KMS-11 (cell line): ENCODE results near the gene MAPK8IP3.

ENCODE experiments used
- H2AFZ ChIP-seq: fragments of 200-600 bp; sonication (generic); 2 replicates; pipeline ENCODE4 v1.6.1; 2016; ENCODE audit warnings: antibody characterized with exemption, mixed run types, low read depth
- H3K27ac ChIP-seq: fragments of 200-600 bp; sonication (generic); 2 replicates; pipeline ENCODE4 v1.6.1; 2016; ENCODE audit warnings: mild to moderate bottlenecking, mixed run types
- H3K27me3 ChIP-seq: fragments of 200-600 bp; sonication (generic); 2 replicates; pipeline ENCODE4 v1.6.1; 2017; ENCODE audit warnings: mild to moderate bottlenecking, low read depth, mixed run types, moderate library complexity; ENCODE audit not compliant: insufficient read depth
- H3K36me3 ChIP-seq: fragments of 200-600 bp; sonication (generic); 2 replicates; pipeline ENCODE4 v1.6.1; 2017; ENCODE audit warnings: mild to moderate bottlenecking, mixed run types; ENCODE audit not compliant: insufficient read depth
- H3K4me1 ChIP-seq: fragments of 200-600 bp; sonication (generic); 2 replicates; pipeline ENCODE4 v1.6.1; 2016; ENCODE audit warnings: mild to moderate bottlenecking, low read depth, mixed run types; ENCODE audit not compliant: poor library complexity, severe bottlenecking
- H3K4me2 ChIP-seq: fragments of 200-600 bp; sonication (generic); 2 replicates; pipeline ENCODE4 v1.7.0; 2016; ENCODE audit warnings: mild to moderate bottlenecking, mixed run types
- H3K4me3 ChIP-seq: fragments of 200-600 bp; sonication (generic); IDR thresholded peaks from 2 replicates; pipeline ENCODE4 v1.6.1; 2017; ENCODE audit warnings: low read depth, low read length, mixed read lengths; ENCODE audit not compliant: insufficient read depth
- H3K79me2 ChIP-seq: fragments of 200-600 bp; sonication (generic); 2 replicates; pipeline ENCODE4 v1.6.1; 2016; ENCODE audit warnings: low read depth, mixed run types; ENCODE audit not compliant: insufficient read depth
- H3K9ac ChIP-seq: fragments of 200-600 bp; sonication (generic); 2 replicates; pipeline ENCODE4 v1.6.1; 2016; ENCODE audit warnings: mild to moderate bottlenecking, mixed run types
- H4K20me1 ChIP-seq: fragments of 200-600 bp; sonication (generic); 2 replicates; pipeline ENCODE4 v1.6.1; 2016; ENCODE audit warnings: mild to moderate bottlenecking, mixed run types; ENCODE audit not compliant: insufficient read depth
- TF ChIP-seq, protein P1 (sequence below): fragments of 200-600 bp; sonication (generic); conservative IDR thresholded peaks from 2 replicates; pipeline ENCODE4 v1.6.1; 2017; ENCODE audit warnings: low read depth, mild to moderate bottlenecking, antibody characterized with exemption, low read length, moderate library complexity, mixed read lengths

The MAPK8IP3 gene

DNA sequence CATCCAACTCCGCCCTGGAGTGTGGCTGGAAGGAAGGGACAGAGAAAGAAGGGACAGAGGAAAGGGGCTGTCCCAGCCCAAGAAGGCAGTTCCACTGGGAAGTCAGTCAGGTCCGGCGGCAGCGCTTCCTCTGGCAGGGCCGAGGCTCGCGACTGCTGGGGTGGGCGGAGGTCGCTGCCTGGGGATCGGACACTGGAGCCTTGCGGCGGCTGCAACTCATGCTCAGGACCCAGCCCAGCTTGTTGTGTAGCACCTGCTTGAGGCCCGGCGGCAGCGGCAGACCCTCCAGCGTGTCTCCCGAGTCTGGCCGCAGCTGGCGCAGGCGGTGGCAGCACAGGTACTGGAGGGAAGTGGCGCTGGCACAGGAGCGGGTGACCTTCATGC, 71.0 kb downstream of the MAPK8IP3 start:
- Histone ChIP-seq H3K4me1 (peaks cover 21% of the 10 kb centered on the region), H3K27me3 (no peaks in the 10 kb centered on the region), H3K27ac (no peak overlapping the region), H3K9ac (no peak overlapping the region), H3K36me3 (no peaks in the 10 kb centered on the region), H3K4me2 (no peak overlapping the region), H2AFZ (no peak overlapping the region), H4K20me1 (no peaks in the 10 kb centered on the region), H3K79me2 (peaks cover 35% of the 10 kb centered on the region), H3K4me3 (no peak overlapping the region)
- TF ChIP-seq, protein P1, sequence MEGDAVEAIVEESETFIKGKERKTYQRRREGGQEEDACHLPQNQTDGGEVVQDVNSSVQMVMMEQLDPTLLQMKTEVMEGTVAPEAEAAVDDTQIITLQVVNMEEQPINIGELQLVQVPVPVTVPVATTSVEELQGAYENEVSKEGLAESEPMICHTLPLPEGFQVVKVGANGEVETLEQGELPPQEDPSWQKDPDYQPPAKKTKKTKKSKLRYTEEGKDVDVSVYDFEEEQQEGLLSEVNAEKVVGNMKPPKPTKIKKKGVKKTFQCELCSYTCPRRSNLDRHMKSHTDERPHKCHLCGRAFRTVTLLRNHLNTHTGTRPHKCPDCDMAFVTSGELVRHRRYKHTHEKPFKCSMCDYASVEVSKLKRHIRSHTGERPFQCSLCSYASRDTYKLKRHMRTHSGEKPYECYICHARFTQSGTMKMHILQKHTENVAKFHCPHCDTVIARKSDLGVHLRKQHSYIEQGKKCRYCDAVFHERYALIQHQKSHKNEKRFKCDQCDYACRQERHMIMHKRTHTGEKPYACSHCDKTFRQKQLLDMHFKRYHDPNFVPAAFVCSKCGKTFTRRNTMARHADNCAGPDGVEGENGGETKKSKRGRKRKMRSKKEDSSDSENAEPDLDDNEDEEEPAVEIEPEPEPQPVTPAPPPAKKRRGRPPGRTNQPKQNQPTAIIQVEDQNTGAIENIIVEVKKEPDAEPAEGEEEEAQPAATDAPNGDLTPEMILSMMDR = no peak

DNA sequence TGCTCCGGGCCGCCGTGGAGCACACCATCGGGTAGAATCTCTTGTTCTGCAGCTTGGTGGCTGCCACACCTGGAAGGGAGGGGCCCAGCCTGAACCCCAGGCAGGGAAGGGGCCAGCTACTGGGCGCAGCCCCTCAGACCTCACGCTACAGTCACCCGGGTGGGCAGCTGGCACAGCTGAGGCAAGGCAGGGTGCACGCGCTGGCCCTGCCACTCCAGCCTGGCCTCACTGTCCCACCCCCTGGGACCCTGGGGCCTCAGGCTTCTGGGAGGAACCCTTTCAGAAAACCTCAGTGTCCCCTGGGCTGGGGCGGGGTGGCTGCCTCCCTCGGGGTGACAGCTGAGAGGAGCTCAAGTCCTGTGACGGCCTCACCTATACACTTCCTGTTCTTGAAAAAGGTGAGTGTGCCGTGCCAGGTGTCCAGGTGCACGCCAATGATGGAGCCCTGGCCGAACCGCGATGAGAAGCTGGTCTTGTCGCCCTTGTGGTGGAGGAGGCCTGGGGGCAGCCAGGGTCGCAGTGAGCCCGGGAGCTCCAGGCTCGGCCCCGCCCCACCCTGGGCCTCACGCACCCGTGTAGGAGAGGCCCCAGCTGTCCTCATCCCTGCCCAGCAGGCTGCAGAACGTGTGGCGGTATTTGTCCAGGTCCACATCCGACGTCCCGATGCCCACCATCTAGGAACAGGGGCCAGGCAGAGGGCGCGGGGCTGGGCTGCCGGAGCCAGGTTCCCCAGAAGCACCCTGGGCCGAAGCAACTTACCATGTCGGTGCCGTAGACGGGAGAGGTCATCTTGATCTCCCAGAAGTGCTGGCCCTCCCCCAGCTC, 71.6 kb downstream of the MAPK8IP3 start:
- Histone ChIP-seq H3K27me3 (no peaks in the 10 kb centered on the region), H3K4me3 (no peak overlapping the region), H3K4me2 (no peak overlapping the region), H3K27ac (no peak overlapping the region), H3K36me3 (no peaks in the 10 kb centered on the region), H3K79me2 (peaks cover 29% of the 10 kb centered on the region), H4K20me1 (no peaks in the 10 kb centered on the region), H3K9ac (no peak overlapping the region), H2AFZ (no peak overlapping the region), H3K4me1 (peaks cover 21% of the 10 kb centered on the region)
- TF ChIP-seq, protein P1 = no peak

DNA sequence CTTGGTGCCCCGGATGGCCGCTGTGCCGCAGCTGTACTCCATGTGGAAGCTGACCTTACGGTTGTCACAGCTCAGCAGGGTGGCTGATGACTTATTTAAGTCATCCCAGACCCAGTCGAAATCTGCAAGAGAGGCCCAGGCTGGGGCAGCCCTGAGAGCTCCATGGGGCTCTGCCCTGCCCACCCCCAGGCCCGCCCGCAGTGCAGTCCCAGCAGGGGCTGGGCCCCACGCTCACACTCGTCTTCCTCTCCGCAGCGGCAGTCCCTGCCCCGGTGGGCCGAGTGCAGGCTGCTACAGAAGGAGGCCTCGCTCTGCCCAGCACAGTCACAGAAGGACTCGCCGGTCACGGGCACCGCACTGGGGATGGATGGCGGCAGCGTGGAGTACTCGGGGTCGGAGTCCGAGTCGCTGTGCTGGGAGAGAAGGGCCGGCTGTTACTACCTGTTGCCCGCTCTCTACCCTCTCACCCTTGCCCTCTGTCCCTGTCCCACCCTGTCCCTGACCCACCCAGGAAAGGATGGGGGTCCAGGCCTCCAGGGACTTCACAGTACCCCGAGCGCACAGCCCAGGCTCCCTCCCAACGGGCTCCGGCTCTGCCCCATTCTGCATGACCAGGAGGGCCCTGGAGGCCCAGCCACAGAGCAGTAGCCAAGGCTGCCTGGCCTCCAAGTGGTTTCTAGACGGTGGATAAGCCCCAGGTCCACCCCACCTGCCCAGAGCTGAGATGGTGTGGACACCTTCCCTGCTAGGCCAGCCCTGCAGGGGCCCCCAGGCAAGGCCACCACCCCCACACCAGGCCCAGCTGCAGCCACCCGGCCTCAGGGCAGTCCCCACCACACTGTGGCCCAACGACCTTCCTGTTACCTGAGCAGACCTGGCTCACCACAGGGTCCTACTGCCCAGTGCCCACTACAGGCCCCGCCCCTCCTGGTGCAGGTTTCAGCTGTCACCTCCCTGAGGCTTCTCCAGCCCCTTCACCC, 72.5 kb downstream of the MAPK8IP3 start:
- Histone ChIP-seq H4K20me1 (no peaks in the 10 kb centered on the region), H3K4me2 (no peak overlapping the region), H3K4me1 (peaks cover 21% of the 10 kb centered on the region), H3K4me3 (no peak overlapping the region), H3K36me3 (no peaks in the 10 kb centered on the region), H3K79me2 (peaks cover 33% of the 10 kb centered on the region), H3K27me3 (no peaks in the 10 kb centered on the region), H2AFZ (no peak overlapping the region), H3K27ac (no peak overlapping the region), H3K9ac (no peak overlapping the region)
- TF ChIP-seq, protein P1 = no peak

DNA sequence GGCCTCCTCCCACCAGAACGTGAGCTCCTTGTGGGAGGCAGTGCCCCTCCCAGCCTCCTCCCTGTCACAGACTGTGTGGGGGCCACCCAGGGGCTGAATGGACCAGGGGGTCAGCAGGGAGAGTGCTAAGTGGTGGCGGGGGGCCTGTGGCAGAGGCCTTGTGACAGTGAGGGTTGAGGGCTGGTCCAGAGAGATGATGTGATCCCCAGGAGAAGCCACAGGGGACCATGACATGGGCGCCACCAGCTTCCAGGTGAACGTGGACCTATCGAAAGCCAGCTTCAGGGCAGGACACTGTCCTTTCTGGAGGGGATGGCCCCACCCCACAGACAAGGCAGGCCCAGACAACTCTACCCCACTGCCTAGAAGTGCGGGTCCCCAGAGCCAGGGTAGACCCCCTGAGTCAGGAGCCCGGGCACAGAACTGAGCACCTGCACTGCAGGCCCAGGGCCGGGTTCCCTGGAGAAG, 73.3 kb downstream of the MAPK8IP3 start:
- TF ChIP-seq, protein P1 = no peak
- no peak overlapping the region for H3K4me2 ChIP-seq
- H3K36me3 ChIP-seq = no peaks in the 10 kb centered on the region
- H3K4me3 ChIP-seq = no peak overlapping the region
- H3K9ac ChIP-seq = no peak overlapping the region
- no peaks in the 10 kb centered on the region for H4K20me1 ChIP-seq
- H3K27me3 ChIP-seq = no peaks in the 10 kb centered on the region
- H3K4me1 ChIP-seq = peaks cover 22% of the 10 kb centered on the region
- H3K27ac ChIP-seq = no peak overlapping the region
- no peak overlapping the region for H2AFZ ChIP-seq
- peaks cover 34% of the 10 kb centered on the region for H3K79me2 ChIP-seq
